MCF 10A (cell line): ENCODE results near the gene MGAT5. TPM values are rescaled to one million over a fixed set of nuclear protein-coding genes. Genes with fewer than 3 reads are reported as not detected.

Source experiments
- BruUV-seq: library from RNA; stranded (reverse); fragments of 400-500 nt; replicated peaks from 2 replicates; lab custom pipeline; 2021; lab: Mats Ljungman, UMichigan
- CTCF ChIA-PET: fragments of 300-600 bp; sonication (Branson Sonifier 250); formaldehyde crosslinking; extraction: SDS; loops from one replicate; lab custom pipeline; 2021; ENCODE audit warnings: antibody characterized with exemption, inconsistent platforms; lab: Yijun Ruan, JAX
- POLR2A ChIA-PET: fragments of 300-600, 350-650 bp; sonication (Branson Sonifier 250); formaldehyde crosslinking; extraction: SDS; loops from one replicate; lab custom pipeline; 2020; ENCODE audit warnings: antibody characterized with exemption, inconsistent platforms; lab: Yijun Ruan, JAX
- DNase-seq: peaks from one replicate; pipeline ENCODE4 v3.0.0-alpha.2; 2018; ENCODE audit not compliant: unreplicated experiment
- H3K27ac Mint-ChIP-seq: one replicate; pipeline ENCODE4 v1.8.0; 2022; ENCODE audit warnings: mild to moderate bottlenecking, low read depth, mixed read lengths; ENCODE audit not compliant: unreplicated experiment
- H3K27me3 Mint-ChIP-seq: one replicate; pipeline ENCODE4 v1.8.0; 2022; ENCODE audit warnings: mixed read lengths; ENCODE audit not compliant: insufficient read depth, unreplicated experiment
- H3K36me3 Mint-ChIP-seq: one replicate; pipeline ENCODE4 v1.8.0; 2022; ENCODE audit warnings: mild to moderate bottlenecking, moderate library complexity, mixed read lengths; ENCODE audit not compliant: insufficient read depth, unreplicated experiment
- H3K4me1 Mint-ChIP-seq: one replicate; pipeline ENCODE4 v1.8.0; 2022; ENCODE audit warnings: mixed read lengths; ENCODE audit not compliant: insufficient read depth, unreplicated experiment
- H3K4me3 Mint-ChIP-seq: one replicate; pipeline ENCODE4 v1.8.0; 2022; ENCODE audit warnings: mild to moderate bottlenecking, moderate library complexity, mixed read lengths; ENCODE audit not compliant: unreplicated experiment
- H3K9me3 Mint-ChIP-seq: one replicate; pipeline ENCODE4 v1.8.0; 2022; ENCODE audit warnings: mixed read lengths; ENCODE audit not compliant: unreplicated experiment
- CTCF ChIP-seq: fragments of 200-600 bp; IDR thresholded peaks from one replicate; pipeline ENCODE4 v1.8.0; 2022; ENCODE audit warnings: antibody characterized with exemption, mild to moderate bottlenecking; ENCODE audit not compliant: unreplicated experiment
- intact Hi-C: fragments of 100-400 bp; cut with micrococcal nuclease; formaldehyde crosslinking; loops from 2 replicates; pipeline ENCODE4 v1.14.1; 2022
- total RNA-seq: library from RNA; stranded (reverse); gene quantifications from 2 replicates; pipeline ENCODE4 v1.2.3, GENCODE V29; 2022

MGAT5 gene
- total RNA-seq, 1 experiment from 2014 or later = 22.2 TPM

DNA sequence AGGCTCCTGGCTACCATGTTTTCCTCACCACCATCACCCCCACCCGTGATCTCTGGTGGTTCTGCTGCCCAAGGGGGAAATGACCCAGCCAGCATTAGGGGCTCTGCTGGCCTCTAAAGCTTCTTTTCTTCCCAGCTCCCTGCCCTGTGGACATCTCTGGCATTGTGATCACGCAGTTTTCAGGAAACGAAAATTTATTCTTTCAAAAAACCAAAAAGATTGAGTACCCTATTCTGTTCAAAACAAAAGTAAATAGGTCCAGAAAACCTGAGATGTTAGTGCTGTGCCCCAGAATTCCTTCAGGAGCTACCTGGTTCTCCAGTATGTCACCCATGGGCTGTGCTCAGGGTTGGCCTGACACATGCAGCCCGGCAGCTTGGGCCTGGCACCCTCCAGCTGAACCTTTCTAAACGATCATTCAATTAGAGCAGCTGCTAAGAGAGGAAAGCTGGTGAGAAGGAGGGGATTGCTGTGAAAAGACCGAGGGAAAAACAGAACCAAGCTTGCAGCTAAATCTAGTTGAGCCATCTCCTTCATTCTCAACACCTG, 157.5 kb downstream of the MGAT5 start:
- POLR2A ChIA-PET = interaction anchor here (1.0 to 2.4 kb wide), 6 partner anchors 9 to 294 kb away, joined by 3 to 11 read pairs (median 4); no protein-coding TSS in a partner anchor

DNA sequence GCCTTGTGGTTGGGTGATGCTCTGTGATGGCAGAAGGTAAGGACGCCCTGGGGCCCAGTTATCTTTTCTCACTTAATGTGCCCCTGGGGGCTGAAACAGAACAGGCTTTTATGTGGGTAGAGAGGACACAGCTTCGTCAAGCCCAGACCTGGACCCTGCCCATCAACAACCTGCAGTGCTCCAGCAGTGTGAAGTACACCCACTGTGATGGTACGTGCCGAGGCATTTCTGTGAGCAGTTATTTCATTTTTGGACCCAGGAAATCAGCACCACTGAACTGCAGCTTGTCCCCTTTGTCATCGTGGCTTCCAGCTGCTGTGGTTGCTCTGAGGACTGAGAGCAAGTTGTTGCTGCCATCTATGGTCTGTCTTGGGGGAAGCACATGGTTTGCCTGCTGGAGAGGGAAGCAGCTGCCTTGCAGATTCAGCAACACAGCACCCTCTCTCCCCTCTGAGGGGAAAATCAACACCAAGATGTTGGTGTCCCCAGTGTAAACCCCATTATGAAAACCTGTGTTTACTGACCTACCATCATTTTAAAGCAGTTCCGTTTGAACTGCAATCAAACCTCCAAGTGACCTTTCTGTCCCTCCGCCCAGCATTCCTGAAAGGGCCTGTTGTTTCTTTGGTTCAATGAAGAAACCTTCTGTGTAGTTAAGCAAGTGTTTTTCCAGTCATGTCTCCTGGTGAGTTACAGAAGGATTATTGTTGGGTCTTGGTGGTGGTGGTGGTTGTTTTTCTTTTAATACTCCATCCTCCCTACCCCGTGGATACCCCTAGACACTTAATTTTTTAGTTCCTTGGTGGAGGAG, 158.2 kb downstream of the MGAT5 start:
- H3K27ac Mint-ChIP-seq = no peak overlapping the region

More for the DNA sequence above, 157.5 kb downstream of the MGAT5 start:
- Mint-ChIP-seq H3K36me3 (peaks cover 5% of the 10 kb centered on the region), H3K9me3 (no peaks in the 10 kb centered on the region), H3K4me3 (no peak overlapping the region), H3K27ac (no peak overlapping the region), H3K4me1 (peaks cover 29% of the 10 kb centered on the region), H3K27me3 (no peaks in the 10 kb centered on the region)
- no peak for TF ChIP-seq CTCF
- no peak for DNase-seq
- BruUV-seq = no TSS peak
- intact Hi-C loops = loop anchor here (5.0 kb wide), 1 partner anchor 204 kb away; no protein-coding TSS in a partner anchor
- CTCF ChIA-PET = interaction anchor here (0.6 to 6.7 kb wide), 53 partner anchors 10 to 1002 kb away, joined by 3 to 169 read pairs (median 5); no protein-coding TSS in a partner anchor

DNA sequence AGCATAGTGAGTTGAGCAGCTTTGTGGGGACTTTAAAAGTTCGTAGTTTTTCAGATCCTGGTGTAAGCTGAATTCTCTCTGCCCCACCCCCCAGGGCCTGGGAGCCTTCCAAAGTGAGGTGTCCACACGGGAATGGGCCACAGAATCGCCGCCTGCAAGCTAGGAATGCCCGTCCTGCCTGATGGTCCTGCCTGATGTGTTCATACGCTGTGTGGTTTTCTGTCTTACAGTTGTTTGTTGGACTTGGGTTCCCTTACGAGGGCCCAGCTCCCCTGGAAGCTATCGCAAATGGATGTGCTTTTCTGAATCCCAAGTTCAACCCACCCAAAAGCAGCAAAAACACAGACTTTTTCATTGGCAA, 158.7 kb downstream of the MGAT5 start:
- H3K4me3 Mint-ChIP-seq = no peak overlapping the region
- no TSS peak for BruUV-seq

More for the DNA sequence above, 158.2 kb downstream of the MGAT5 start:
- peak; percentile 66 for DNase-seq
- peak; percentile 54 for TF ChIP-seq CTCF
- peaks cover 5% of the 10 kb centered on the region for H3K36me3 Mint-ChIP-seq
- H3K4me1 Mint-ChIP-seq = peaks cover 23% of the 10 kb centered on the region
- H3K9me3 Mint-ChIP-seq = no peaks in the 10 kb centered on the region
- intact Hi-C loops = loop anchor here (1.0 to 5.0 kb wide), 5 partner anchors 36 to 525 kb away; no protein-coding TSS in a partner anchor
- H3K4me3 Mint-ChIP-seq = no peak overlapping the region
- CTCF ChIA-PET = interaction anchor here (0.6 to 6.7 kb wide), 60 partner anchors 9 to 1001 kb away, joined by 3 to 169 read pairs (median 4); no protein-coding TSS in a partner anchor
- POLR2A ChIA-PET = interaction anchor here (0.7 to 2.4 kb wide), 7 partner anchors 10 to 294 kb away, joined by 3 to 11 read pairs (median 3); no protein-coding TSS in a partner anchor
- H3K27me3 Mint-ChIP-seq = no peaks in the 10 kb centered on the region
- no TSS peak for BruUV-seq

More for the DNA sequence above, 158.7 kb downstream of the MGAT5 start:
- Mint-ChIP-seq H3K4me1 (peaks cover 17% of the 10 kb centered on the region), H3K36me3 (peaks cover 5% of the 10 kb centered on the region), H3K27ac (no peak overlapping the region), H3K27me3 (no peaks in the 10 kb centered on the region), H3K9me3 (no peaks in the 10 kb centered on the region)
- intact Hi-C loops = loop anchor here (1.0 to 5.0 kb wide), 5 partner anchors 36 to 526 kb away; no protein-coding TSS in a partner anchor
- ChIA-PET CTCF (interaction anchor here (0.7 to 6.7 kb wide), 37 partner anchors 8 to 527 kb away, joined by 3 to 169 read pairs (median 7); no protein-coding TSS in a partner anchor), POLR2A (interaction anchor here (0.7 to 2.4 kb wide), 5 partner anchors 10 to 295 kb away, joined by 3 to 11 read pairs (median 3); no protein-coding TSS in a partner anchor)
- no peak for DNase-seq
- no peak for TF ChIP-seq CTCF
